Stimulated activated CD8-positive, alpha-beta memory T cell treated with anti-CD3 and anti-CD28 coated beads, Interleukin-15, amount 100 ng/mL, for 4 hours (primary cell): ENCODE results near the gene RBMY1F.
"Not testable (repeated sequence)": the region's sequence is repeated elsewhere in the genome, so short reads cannot be mapped to it uniquely, and the experiment has no call there.

Experiments used
- DNase-seq, 2 donors: peaks; one replicate each; pipeline ENCODE4 v3.0.0-alpha.2; 2020; ENCODE audit warnings: low read depth in 2 of 2

The RBMY1F gene

DNA sequence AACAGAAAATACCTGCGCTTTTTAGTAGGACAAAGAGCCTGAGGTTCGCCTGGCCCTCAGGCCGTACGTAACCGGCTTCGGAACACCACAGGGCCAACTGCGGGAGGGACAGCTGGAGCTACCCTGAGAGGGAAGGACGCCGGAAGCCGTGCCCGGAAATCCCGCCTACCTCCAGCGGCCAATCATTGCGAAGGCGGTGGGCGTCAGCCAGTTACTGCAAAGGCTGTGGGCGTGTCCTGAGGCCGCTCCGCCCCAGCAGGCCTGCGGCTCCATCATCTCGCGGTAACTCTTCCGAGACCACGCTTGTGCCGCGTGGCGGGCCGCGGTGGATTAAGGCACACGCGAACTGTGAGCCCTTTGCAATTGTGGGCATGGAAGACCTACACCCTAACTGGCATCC lies at the start of gene RBMY1F:
Gene RBMY1F, minus strand, starts transcription at position 101 of the 400 bp plus-strand sequence. CDS start 1,954 bp downstream, outside the sequence.
- DNase-seq: not testable (repeated sequence)

DNA sequence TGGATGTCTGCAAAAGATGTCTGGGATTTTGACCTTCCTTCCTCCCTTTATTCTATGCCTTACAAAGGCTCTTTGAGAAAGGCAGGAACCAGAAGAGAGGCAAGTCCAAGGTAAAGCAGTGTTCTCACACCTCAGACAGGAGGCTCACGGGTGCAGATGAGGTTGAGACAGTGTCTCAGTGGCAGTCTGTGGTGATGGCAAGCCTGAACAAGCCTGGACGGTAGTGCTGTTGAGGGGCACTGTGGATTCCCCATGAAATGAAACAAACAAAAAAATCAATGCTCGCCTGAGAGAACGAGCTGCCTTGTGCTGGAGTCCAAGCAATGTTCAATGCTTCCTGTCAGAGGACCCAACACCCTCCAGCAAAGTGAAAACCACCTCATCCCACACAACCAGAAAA lies 31.6 kb downstream of the RBMY1F start:
- DNase-seq: not testable (repeated sequence)

- not testable (repeated sequence) for DNase-seq
These were observed 41.6 kb downstream of the RBMY1F start for GRCh38 chrY:22141011-22141695.

- not testable (repeated sequence) for DNase-seq
These were observed 48.0 kb downstream of the RBMY1F start for GRCh38 chrY:22134719-22135118.

DNA sequence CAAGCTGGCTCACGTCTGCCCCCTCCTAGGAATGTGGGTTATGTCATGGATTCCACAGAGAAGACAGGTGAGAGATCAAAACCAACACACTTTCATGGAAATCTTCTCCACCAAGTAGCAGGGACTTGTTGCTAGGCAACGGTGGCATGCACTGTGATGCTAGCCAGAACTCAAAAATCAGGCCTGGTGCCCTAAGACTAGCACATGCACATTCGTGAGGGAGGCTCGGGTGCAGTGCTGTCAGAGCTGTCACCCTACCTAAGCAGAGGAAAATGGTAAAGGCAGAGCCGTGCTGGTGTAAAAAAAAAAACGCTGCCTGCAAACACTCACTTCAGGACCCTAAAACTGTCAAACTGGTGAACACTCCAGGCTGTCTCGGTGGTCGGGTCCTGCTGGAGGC lies 52.2 kb downstream of the RBMY1F start:
- DNase-seq: not testable (repeated sequence)
